Placental epithelial cell (primary cell): Measurements from ENCODE around the gene TRMT5. TPM values are rescaled to one million over a fixed set of nuclear protein-coding genes. Genes with fewer than 3 reads are reported as not detected.

Source experiments
- small RNA-seq: library from RNA; depleted of rRNA; stranded (forward); fragments of <200 nt; gene quantifications from one replicate; pipeline ENCODE3, GENCODE V24; 2012
- total RNA-seq: library from RNA; depleted of rRNA; stranded (reverse); fragments of >200 nt; gene quantifications from 2 replicates; pipeline ENCODE4 v1.2.3, GENCODE V29; 2012

TRMT5 gene, protein sequence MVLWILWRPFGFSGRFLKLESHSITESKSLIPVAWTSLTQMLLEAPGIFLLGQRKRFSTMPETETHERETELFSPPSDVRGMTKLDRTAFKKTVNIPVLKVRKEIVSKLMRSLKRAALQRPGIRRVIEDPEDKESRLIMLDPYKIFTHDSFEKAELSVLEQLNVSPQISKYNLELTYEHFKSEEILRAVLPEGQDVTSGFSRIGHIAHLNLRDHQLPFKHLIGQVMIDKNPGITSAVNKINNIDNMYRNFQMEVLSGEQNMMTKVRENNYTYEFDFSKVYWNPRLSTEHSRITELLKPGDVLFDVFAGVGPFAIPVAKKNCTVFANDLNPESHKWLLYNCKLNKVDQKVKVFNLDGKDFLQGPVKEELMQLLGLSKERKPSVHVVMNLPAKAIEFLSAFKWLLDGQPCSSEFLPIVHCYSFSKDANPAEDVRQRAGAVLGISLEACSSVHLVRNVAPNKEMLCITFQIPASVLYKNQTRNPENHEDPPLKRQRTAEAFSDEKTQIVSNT
- total RNA-seq: 9.8 and 10.1 TPM in 2 replicates

DNA sequence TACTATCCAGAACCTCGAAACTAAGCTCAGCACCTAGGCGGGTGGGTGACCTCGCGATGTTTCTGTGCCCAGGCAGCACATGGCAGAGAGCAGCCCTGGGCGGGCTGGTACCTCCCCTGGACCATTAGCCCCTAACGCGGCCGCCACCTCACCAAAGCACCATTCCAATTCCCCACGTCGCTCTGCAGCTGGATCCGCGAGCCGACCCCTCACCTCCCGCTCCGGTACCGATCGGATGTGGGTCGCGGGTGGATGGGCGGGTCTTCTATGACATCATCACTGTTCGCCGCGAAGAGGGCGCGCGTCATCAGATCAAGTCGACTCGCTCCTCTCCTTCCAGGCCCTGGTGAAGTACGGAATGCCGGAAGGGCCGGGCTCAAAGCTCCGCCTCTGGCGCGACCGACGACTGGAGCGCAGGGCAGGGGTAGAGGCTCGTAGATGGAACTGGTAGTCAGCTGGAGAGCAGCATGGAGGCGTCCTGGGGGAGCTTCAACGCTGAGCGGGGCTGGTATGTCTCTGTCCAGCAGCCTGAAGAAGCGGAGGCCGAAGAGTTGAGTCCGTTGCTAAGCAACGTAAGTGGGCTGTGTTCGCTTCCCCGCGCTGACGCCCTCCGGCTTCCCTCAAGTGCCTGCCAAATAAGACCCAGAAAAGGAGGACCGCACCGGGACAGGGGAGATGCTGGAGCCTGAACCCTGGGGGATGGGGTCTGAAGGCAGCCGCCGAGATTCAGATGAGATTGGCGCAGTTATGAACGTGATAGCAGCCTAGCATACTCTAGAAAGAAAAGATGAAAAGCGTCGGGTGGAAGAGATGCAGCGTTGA is at the start of gene TRMT5, which contains the start of gene SLC38A6:
TSS of gene TRMT5 (minus strand) at position 269 of the 822 bp plus-strand sequence. CDS start at position 163, 106 bp downstream.
TSS of gene SLC38A6 (plus strand) at position 435 of the 822 bp plus-strand sequence. CDS start at position 468, 33 bp downstream.

Small RNAs within 50 kb of the gene (small RNA-seq; reads per million reads assigned to genes)
- not detected for gene RNU6-398P

Other genes starting within 250 kb of the TRMT5 start
- 28.1 and 28.7 TPM in 2 replicates for gene MNAT1, start 246.3 kb downstream of the TRMT5 start, total RNA-seq
- 17.1 and 22.8 TPM in 2 replicates for gene SLC38A6, start 166 bp upstream of the TRMT5 start, total RNA-seq